SK-N-SH treated with all-trans-retinoic acid at 6 μM for 48 hours (cell line): ENCODE measurements around the gene TNS3.

Source experiments
- ATAC-seq: fragments of 200-7000 bp; cut with Tn5 transposase; 3 replicates; pipeline ENCODE4 v1.9.1; 2020; ENCODE audit warnings: mild to moderate bottlenecking, moderate library complexity
- BACH2 ChIP-seq: fragments of 250-450 bp; sonication (Bioruptor Pico); IDR thresholded peaks from 2 replicates; pipeline ENCODE4 v1.9.0; 2021; ENCODE audit warnings: mild to moderate bottlenecking, borderline replicate concordance
- CREB5 ChIP-seq: fragments of 250-450 bp; sonication (Bioruptor Pico); IDR thresholded peaks from 2 replicates; pipeline ENCODE4 v1.5.1; 2020; ENCODE audit warnings: low read depth, mild to moderate bottlenecking, moderate library complexity
- CSRNP3 ChIP-seq: fragments of 250-450 bp; sonication (Bioruptor Pico); IDR thresholded peaks from 2 replicates; pipeline ENCODE4 v1.5.1; 2021; ENCODE audit warnings: mild to moderate bottlenecking, moderate library complexity
- ESRRG ChIP-seq: fragments of 250-450 bp; sonication (Bioruptor Pico); IDR thresholded peaks from 2 replicates; pipeline ENCODE4 v1.6.1; 2021; ENCODE audit warnings: mild to moderate bottlenecking
- GLIS3 ChIP-seq: fragments of 250-450 bp; sonication (Bioruptor Pico); IDR thresholded peaks from 2 replicates; pipeline ENCODE4 v1.5.0; 2020; ENCODE audit warnings: mild to moderate bottlenecking, moderate library complexity
- ISL1 ChIP-seq: fragments of 250-450 bp; sonication (Bioruptor Pico); IDR thresholded peaks from 2 replicates; pipeline ENCODE4 v2.1.2; 2022; ENCODE audit warnings: mild to moderate bottlenecking, moderate library complexity
- POU6F1 ChIP-seq: fragments of 250-450 bp; sonication (Bioruptor Pico); IDR thresholded peaks from 2 replicates; pipeline ENCODE4 v1.8.0; 2021; ENCODE audit warnings: low read depth, mild to moderate bottlenecking, moderate library complexity, borderline replicate concordance
- PPARA ChIP-seq: fragments of 250-450 bp; sonication (Bioruptor Pico); IDR thresholded peaks from 2 replicates; pipeline ENCODE4 v1.5.0; 2020; ENCODE audit warnings: mild to moderate bottlenecking, borderline replicate concordance
- RARB ChIP-seq: fragments of 250-450 bp; sonication (Bioruptor Pico); IDR thresholded peaks from 2 replicates; pipeline ENCODE4 v1.8.0; 2021; ENCODE audit warnings: mild to moderate bottlenecking, moderate library complexity
- ZFP30 ChIP-seq: fragments of 450-650 bp; formaldehyde crosslinking; IDR thresholded peaks from 2 replicates; pipeline ENCODE4 v1.5.0; 2022; ENCODE audit warnings: mild to moderate bottlenecking, moderate library complexity
- ZNF70 ChIP-seq: fragments of 450-650 bp; formaldehyde crosslinking; IDR thresholded peaks from 2 replicates; pipeline ENCODE4 v1.5.0; 2020; ENCODE audit warnings: mild to moderate bottlenecking, moderate library complexity
- TF ChIP-seq, protein P1 (sequence below): fragments of 250-450 bp; sonication (Bioruptor Pico); IDR thresholded peaks from 2 replicates; pipeline ENCODE4 v1.5.0; 2020; ENCODE audit warnings: mild to moderate bottlenecking, moderate library complexity
- TF ChIP-seq, protein P2 (sequence below): fragments of 250-450 bp; sonication (Bioruptor Pico); IDR thresholded peaks from 2 replicates; pipeline ENCODE4 v1.8.0; 2020; ENCODE audit warnings: mild to moderate bottlenecking, moderate library complexity, borderline replicate concordance

The TNS3 gene

DNA sequence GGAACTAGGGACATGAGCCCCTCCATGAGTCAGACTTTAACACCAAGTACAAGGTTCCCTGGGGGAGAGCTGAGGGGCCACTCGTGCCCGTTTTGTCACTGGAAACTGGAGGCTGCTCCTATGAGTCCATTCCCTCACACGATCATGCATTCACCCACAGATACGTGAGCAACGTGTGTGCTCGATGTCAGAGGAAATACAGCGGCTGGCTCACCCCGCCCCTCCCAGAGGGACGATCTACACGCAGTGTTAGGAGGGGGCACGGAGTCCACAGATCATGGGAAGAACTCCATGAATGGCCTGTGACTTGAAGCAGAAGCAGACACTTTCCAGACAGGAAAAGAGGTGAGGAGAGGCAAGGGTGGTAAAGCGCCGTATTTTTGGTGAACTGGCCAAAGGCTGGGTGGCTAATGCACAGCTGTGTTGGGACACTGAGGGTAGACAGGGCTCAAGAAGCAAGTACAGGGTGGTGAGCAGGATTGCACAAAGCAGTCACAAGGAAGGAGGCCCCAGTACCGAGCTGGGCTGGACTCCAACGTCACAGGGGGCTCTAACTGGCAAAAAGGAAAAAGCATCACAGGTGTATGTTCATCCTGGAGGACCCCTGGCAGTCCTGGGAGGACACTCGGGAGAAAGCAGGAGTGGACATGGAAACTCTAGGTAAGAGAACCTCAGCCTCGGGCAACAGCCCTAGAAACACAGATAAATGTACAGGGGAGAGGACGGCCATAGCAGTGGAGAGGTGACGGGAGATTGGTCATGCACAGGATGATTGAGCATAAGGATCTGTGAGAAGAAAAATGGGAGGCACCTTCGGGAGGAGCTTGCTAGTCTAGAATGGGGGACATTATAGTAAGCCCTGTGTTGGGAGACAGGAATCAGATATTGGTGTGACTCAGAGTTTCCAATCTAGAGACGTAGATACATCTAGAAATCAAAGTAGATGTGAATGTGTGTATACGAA is 41.2 kb downstream of the TNS3 start:
- TF ChIP-seq, protein P1, sequence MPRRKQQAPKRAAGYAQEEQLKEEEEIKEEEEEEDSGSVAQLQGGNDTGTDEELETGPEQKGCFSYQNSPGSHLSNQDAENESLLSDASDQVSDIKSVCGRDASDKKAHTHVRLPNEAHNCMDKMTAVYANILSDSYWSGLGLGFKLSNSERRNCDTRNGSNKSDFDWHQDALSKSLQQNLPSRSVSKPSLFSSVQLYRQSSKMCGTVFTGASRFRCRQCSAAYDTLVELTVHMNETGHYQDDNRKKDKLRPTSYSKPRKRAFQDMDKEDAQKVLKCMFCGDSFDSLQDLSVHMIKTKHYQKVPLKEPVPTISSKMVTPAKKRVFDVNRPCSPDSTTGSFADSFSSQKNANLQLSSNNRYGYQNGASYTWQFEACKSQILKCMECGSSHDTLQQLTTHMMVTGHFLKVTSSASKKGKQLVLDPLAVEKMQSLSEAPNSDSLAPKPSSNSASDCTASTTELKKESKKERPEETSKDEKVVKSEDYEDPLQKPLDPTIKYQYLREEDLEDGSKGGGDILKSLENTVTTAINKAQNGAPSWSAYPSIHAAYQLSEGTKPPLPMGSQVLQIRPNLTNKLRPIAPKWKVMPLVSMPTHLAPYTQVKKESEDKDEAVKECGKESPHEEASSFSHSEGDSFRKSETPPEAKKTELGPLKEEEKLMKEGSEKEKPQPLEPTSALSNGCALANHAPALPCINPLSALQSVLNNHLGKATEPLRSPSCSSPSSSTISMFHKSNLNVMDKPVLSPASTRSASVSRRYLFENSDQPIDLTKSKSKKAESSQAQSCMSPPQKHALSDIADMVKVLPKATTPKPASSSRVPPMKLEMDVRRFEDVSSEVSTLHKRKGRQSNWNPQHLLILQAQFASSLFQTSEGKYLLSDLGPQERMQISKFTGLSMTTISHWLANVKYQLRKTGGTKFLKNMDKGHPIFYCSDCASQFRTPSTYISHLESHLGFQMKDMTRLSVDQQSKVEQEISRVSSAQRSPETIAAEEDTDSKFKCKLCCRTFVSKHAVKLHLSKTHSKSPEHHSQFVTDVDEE (CRISPR knock-in tag), result no peak
- TF ChIP-seq, protein P2, sequence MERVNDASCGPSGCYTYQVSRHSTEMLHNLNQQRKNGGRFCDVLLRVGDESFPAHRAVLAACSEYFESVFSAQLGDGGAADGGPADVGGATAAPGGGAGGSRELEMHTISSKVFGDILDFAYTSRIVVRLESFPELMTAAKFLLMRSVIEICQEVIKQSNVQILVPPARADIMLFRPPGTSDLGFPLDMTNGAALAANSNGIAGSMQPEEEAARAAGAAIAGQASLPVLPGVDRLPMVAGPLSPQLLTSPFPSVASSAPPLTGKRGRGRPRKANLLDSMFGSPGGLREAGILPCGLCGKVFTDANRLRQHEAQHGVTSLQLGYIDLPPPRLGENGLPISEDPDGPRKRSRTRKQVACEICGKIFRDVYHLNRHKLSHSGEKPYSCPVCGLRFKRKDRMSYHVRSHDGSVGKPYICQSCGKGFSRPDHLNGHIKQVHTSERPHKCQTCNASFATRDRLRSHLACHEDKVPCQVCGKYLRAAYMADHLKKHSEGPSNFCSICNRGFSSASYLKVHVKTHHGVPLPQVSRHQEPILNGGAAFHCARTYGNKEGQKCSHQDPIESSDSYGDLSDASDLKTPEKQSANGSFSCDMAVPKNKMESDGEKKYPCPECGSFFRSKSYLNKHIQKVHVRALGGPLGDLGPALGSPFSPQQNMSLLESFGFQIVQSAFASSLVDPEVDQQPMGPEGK (CRISPR knock-in tag), result no peak
- TF ChIP-seq CREB5 (no peak), BACH2 (CRISPR knock-in tag) (no peak)
- no peak for ATAC-seq

- TF ChIP-seq, protein P1 (CRISPR knock-in tag), result no peak
- TF ChIP-seq, protein P2 (CRISPR knock-in tag), result no peak
- TF ChIP-seq RARB (CRISPR knock-in tag) (no peak), CREB5 (no peak), BACH2 (CRISPR knock-in tag) (no peak), ESRRG (CRISPR knock-in tag) (no peak), ZFP30 (CRISPR knock-in tag) (no peak), PPARA (CRISPR knock-in tag) (no peak), CSRNP3 (CRISPR knock-in tag) (no peak), ZNF70 (CRISPR knock-in tag) (no peak), GLIS3 (CRISPR knock-in tag) (no peak), ISL1 (no peak), POU6F1 (CRISPR knock-in tag) (no peak)
- ATAC-seq, result no peak
Observed at GRCh38 chr7:47540053-47540386, 41.9 kb downstream of the TNS3 start.
